IMR-90 (cell line): ENCODE data around the gene ELANE. TPM values are rescaled to one million over a fixed set of nuclear protein-coding genes. Genes with fewer than 3 reads are reported as not detected.

ENCODE experiments used
- ATAC-seq: fragments of 200-7000 bp; cut with Tn5 transposase; 2 replicates; pipeline ENCODE4 v1.9.1; 2020; ENCODE audit warnings: low read depth, mild to moderate bottlenecking, moderate library complexity
- BruUV-seq: library from RNA; stranded (reverse); fragments of 400-500 nt; replicated peaks from 2 replicates; lab custom pipeline; 2021; lab: Mats Ljungman, UMichigan
- CTCF ChIA-PET: fragments of 300-600 bp; formaldehyde crosslinking; extraction: SDS; loops from one replicate; lab custom pipeline; 2021; ENCODE audit warnings: antibody characterized with exemption; lab: Yijun Ruan, JAX
- POLR2A ChIA-PET: fragments of 300-600 bp; sonication (Branson Sonifier 250); formaldehyde crosslinking; loops from one replicate; lab custom pipeline; 2022; ENCODE audit warnings: antibody characterized with exemption; ENCODE audit not compliant: unreplicated experiment; lab: Charles Lee
- DNase-seq: peaks from one replicate; pipeline ENCODE4 v3.0.0; 2013
- H2AFZ ChIP-seq: replicated peaks from 2 replicates; pipeline ENCODE3; 2013; ENCODE audit warnings: low read length, mild to moderate bottlenecking; ENCODE audit not compliant: poor library complexity
- H2AK5ac ChIP-seq: 2 replicates; pipeline ENCODE4 v1.6.1; 2013; ENCODE audit warnings: low read depth, low read length, inconsistent platforms
- H2AK9ac ChIP-seq: replicated peaks from 2 replicates; pipeline ENCODE3; 2013; ENCODE audit warnings: mild to moderate bottlenecking, low read depth, low read length, moderate library complexity; ENCODE audit not compliant: poor library complexity
- H2BK120ac ChIP-seq: 2 replicates; pipeline ENCODE4 v1.6.1; 2013; ENCODE audit warnings: low read depth, low read length, inconsistent platforms
- H2BK15ac ChIP-seq: 3 replicates; pipeline ENCODE4 v1.6.1; 2013; ENCODE audit warnings: low read depth, low read length, inconsistent platforms
- H2BK20ac ChIP-seq: 2 replicates; pipeline ENCODE4 v1.6.1; 2013; ENCODE audit warnings: low read depth, mild to moderate bottlenecking, inconsistent platforms, low read length, moderate library complexity
- H2BK5ac ChIP-seq: 2 replicates; pipeline ENCODE4 v1.6.1; 2013; ENCODE audit warnings: mild to moderate bottlenecking, low read depth, low read length, inconsistent platforms; ENCODE audit not compliant: poor library complexity, severe bottlenecking
- H3K14ac ChIP-seq: replicated peaks from 2 replicates; pipeline ENCODE4 v1.6.1; 2013; ENCODE audit warnings: low read depth, low read length, inconsistent platforms
- H3K18ac ChIP-seq: 2 replicates; pipeline ENCODE4 v1.6.1; 2013; ENCODE audit warnings: low read depth, low read length, control low read depth
- H3K23ac ChIP-seq: 2 replicates; pipeline ENCODE4 v1.6.1; 2013; ENCODE audit warnings: low read depth, low read length, inconsistent platforms
- H3K27ac ChIP-seq: 2 replicates; pipeline ENCODE4 v1.5.1; 2013; ENCODE audit warnings: mild to moderate bottlenecking, control low read depth, low read length; ENCODE audit not compliant: insufficient read depth
- H3K27me3 ChIP-seq: 2 replicates; pipeline ENCODE4 v1.6.1; 2013; ENCODE audit warnings: low read length; ENCODE audit not compliant: control insufficient read depth, insufficient read depth
- H3K36me3 ChIP-seq: 2 replicates; pipeline ENCODE4 v1.6.1; 2013; ENCODE audit warnings: low read length, mixed read lengths; ENCODE audit not compliant: control insufficient read depth, insufficient read depth
- H3K4ac ChIP-seq: 2 replicates; pipeline ENCODE4 v1.6.1; 2013; ENCODE audit warnings: low read depth, low read length, inconsistent platforms
- H3K4me1 ChIP-seq: 2 replicates; pipeline ENCODE4 v1.6.1; 2013; ENCODE audit warnings: low read length, mixed read lengths; ENCODE audit not compliant: control insufficient read depth, insufficient read depth
- H3K4me2 ChIP-seq: 2 replicates; pipeline ENCODE4 v1.6.1; 2013; ENCODE audit warnings: low read depth, mild to moderate bottlenecking, control low read depth, low read length, moderate library complexity
- H3K4me3 ChIP-seq: 2 replicates; pipeline ENCODE4 v1.5.1; 2013; ENCODE audit warnings: low read depth, mild to moderate bottlenecking, control low read depth, low read length, moderate library complexity; ENCODE audit not compliant: insufficient read depth
- H3K56ac ChIP-seq: 2 replicates; pipeline ENCODE4 v1.6.1; 2013; ENCODE audit warnings: low read length, inconsistent platforms; ENCODE audit not compliant: insufficient read depth; ENCODE audit errors: extremely low read depth
- H3K79me1 ChIP-seq, 2 experiments: 2 replicates each; pipeline ENCODE4 v1.6.1; 2013; ENCODE audit warnings: low read length in 2 of 2, inconsistent platforms in 1 of 2, low read depth in 1 of 2
- H3K9ac ChIP-seq: 2 replicates; pipeline ENCODE4 v1.6.1; 2013; ENCODE audit warnings: low read depth, low read length, control low read depth
- H3K9me1 ChIP-seq: 2 replicates; pipeline ENCODE4 v1.6.1; 2013; ENCODE audit warnings: low read length, inconsistent platforms; ENCODE audit not compliant: insufficient read depth
- H3K9me3 ChIP-seq: 2 replicates; pipeline ENCODE4 v1.6.1; 2013; ENCODE audit warnings: low read length; ENCODE audit not compliant: control insufficient read depth, insufficient read depth
- H4K20me1 ChIP-seq: 2 replicates; pipeline ENCODE4 v1.6.1; 2013; ENCODE audit warnings: low read length, inconsistent platforms; ENCODE audit not compliant: insufficient read depth
- H4K5ac ChIP-seq: 2 replicates; pipeline ENCODE4 v1.6.1; 2013; ENCODE audit warnings: mild to moderate bottlenecking, low read depth, low read length, control low read depth
- H4K8ac ChIP-seq, 2 experiments: 2 replicates each; pipeline ENCODE4 v1.6.1; 2013; ENCODE audit warnings: low read depth in 2 of 2, low read length in 2 of 2, control low read depth in 1 of 2, inconsistent platforms in 1 of 2
- H4K91ac ChIP-seq: 2 replicates; pipeline ENCODE4 v1.6.1; 2013; ENCODE audit warnings: low read depth, low read length, inconsistent platforms; ENCODE audit not compliant: insufficient read depth
- BHLHE40 ChIP-seq: fragments of 150-350 bp; IDR thresholded peaks from 2 replicates; pipeline ENCODE4 v1.6.1; 2016; ENCODE audit warnings: mild to moderate bottlenecking, low read depth, low read length
- CEBPB ChIP-seq: IDR thresholded peaks from 2 replicates; pipeline ENCODE4 v1.6.1; 2012; ENCODE audit warnings: low read depth, low read length, improper control_type of control experiment
- CHD1 ChIP-seq: IDR thresholded peaks from 2 replicates; pipeline ENCODE4 v1.6.1; 2012; ENCODE audit warnings: low read depth, low read length, improper control_type of control experiment
- CTCF ChIP-seq: conservative IDR thresholded peaks from 2 replicates; pipeline ENCODE4 v1.5.1; 2012; ENCODE audit warnings: mild to moderate bottlenecking, low read depth, low read length, improper control_type of control experiment
- ELK1 ChIP-seq: fragments of 150-350 bp; IDR thresholded peaks from 2 replicates; pipeline ENCODE4 v1.6.1; 2016; ENCODE audit warnings: low read depth, mild to moderate bottlenecking, low read length, moderate library complexity, borderline replicate concordance
- FOS ChIP-seq: fragments of 150-350 bp; IDR thresholded peaks from 2 replicates; pipeline ENCODE4 v1.6.1; 2016; ENCODE audit warnings: low read depth, low read length
- MAFK ChIP-seq: IDR thresholded peaks from 2 replicates; pipeline ENCODE4 v1.6.1; 2012; ENCODE audit warnings: low read depth, low read length, improper control_type of control experiment
- MAZ ChIP-seq: IDR thresholded peaks from 2 replicates; pipeline ENCODE4 v1.6.1; 2012; ENCODE audit warnings: low read depth, mild to moderate bottlenecking, low read length, improper control_type of control experiment, moderate library complexity, borderline replicate concordance
- MXI1 ChIP-seq: IDR thresholded peaks from 2 replicates; pipeline ENCODE4 v1.6.1; 2012; ENCODE audit warnings: low read depth, mild to moderate bottlenecking, low read length, moderate library complexity, borderline replicate concordance
- POLR2A ChIP-seq: IDR thresholded peaks from 2 replicates; pipeline ENCODE4 v1.6.1; 2012; ENCODE audit warnings: mild to moderate bottlenecking, low read depth, low read length
- RAD21 ChIP-seq: IDR thresholded peaks from 2 replicates; pipeline ENCODE4 v1.6.1; 2012; ENCODE audit warnings: low read length, improper control_type of control experiment
- RCOR1 ChIP-seq: IDR thresholded peaks from 2 replicates; pipeline ENCODE4 v1.6.1; 2012; ENCODE audit warnings: mild to moderate bottlenecking, low read length, improper control_type of control experiment; ENCODE audit not compliant: insufficient replicate concordance
- RFX5 ChIP-seq: IDR thresholded peaks from 2 replicates; pipeline ENCODE4 v1.8.0; 2012; ENCODE audit warnings: low read depth, mild to moderate bottlenecking, low read length, moderate library complexity
- SMC3 ChIP-seq: fragments of 150-350 bp; IDR thresholded peaks from 2 replicates; pipeline ENCODE4 v1.6.1; 2016; ENCODE audit warnings: low read depth, mild to moderate bottlenecking, antibody characterized with exemption, low read length, moderate library complexity
- USF2 ChIP-seq: fragments of 150-350 bp; IDR thresholded peaks from 2 replicates; pipeline ENCODE4 v1.6.1; 2017; ENCODE audit warnings: mild to moderate bottlenecking, antibody characterized with exemption, low read length, low read depth
- WGBS, 2 experiments: methylation state at CpG; one replicate each; pipeline versions ENCODE4 v1.1.5 to v1.1.7; 2013; ENCODE audit warnings: missing lambda C conversion rate in 2 of 2; ENCODE audit not compliant: insufficient read length in 1 of 2; ENCODE audit errors: extremely low coverage in 2 of 2; 5-methylcytosine and 5-hydroxymethylcytosine counted together
- dilution Hi-C: fragments of 300-500 bp; cut with HindIII; formaldehyde crosslinking; loops from one replicate; pipeline ENCODE4 v1.14.3; 2018; ENCODE audit warnings: low sequenced_read_pairs; ENCODE audit not compliant: unreplicated experiment
- in situ Hi-C: fragments of 300-500 bp; cut with MboI; formaldehyde crosslinking; loops from 3 replicates; pipeline ENCODE4 v1.14.3; 2019; ENCODE audit warnings: low sequenced_read_pairs, inconsistent platforms, mixed read lengths
- intact Hi-C: fragments of 100-400 bp; cut with micrococcal nuclease; formaldehyde crosslinking; loops from 2 replicates; pipeline ENCODE4 v1.10.0; 2022
- polyA plus RNA-seq, 3 experiments: library from polyadenylated mRNA; depleted of rRNA; stranded (reverse); fragments of >200 nt; gene quantifications; 2 replicates each; pipeline ENCODE4 v1.2.3, GENCODE V29; 2012; ENCODE audit warnings: low replicate concordance in 1 of 3
- total RNA-seq: library from RNA; depleted of rRNA; stranded (reverse); fragments of >200 nt; gene quantifications from 2 replicates; pipeline ENCODE4 v1.2.3, GENCODE V29; 2012

Gene ELANE
- total and polyA plus RNA-seq, 2 of the 4 experiments (the other 2 are of a cell fraction): 0.27 TPM; not detected in 1

GRCh38 chr19:901216-902092 lies 49.4 kb downstream of the ELANE start:
- Histone ChIP-seq H3K36me3 (peaks cover 28% of the 10 kb centered on the region), H3K27ac (no peak overlapping the region), H3K4ac (no peak overlapping the region), H2BK120ac (no peak overlapping the region), H2AK9ac (no peak overlapping the region), H2BK5ac (no peak overlapping the region), H3K18ac (no peak overlapping the region), H2BK15ac (no peak overlapping the region), H3K9me1 (no peaks in the 10 kb centered on the region; the same call in 1 of the 2 replicates), H3K4me1 (peaks cover 2% of the 10 kb centered on the region; the same call in 1 of the 2 replicates), H3K79me1 (peaks cover 12 to 49% of the 10 kb centered on the region in 2 experiments), H4K20me1 (peaks cover 54% of the 10 kb centered on the region), H4K8ac (no peak overlapping the region), H4K91ac (no peak overlapping the region), H4K5ac (no peak overlapping the region), H3K4me3 (no peak overlapping the region), H2AK5ac (no peak overlapping the region), H3K9ac (no peak overlapping the region), H2AFZ (no peak overlapping the region), H3K56ac (no peak overlapping the region), H3K9me3 (no peaks in the 10 kb centered on the region), H3K14ac (no peak overlapping the region), H2BK20ac (no peak overlapping the region), H3K23ac (no peak overlapping the region), H3K27me3 (no peaks in the 10 kb centered on the region), H3K4me2 (no peak overlapping the region)
- DNase-seq (no peak), ATAC-seq (no peak)
- in situ Hi-C loops (no loop called here), dilution Hi-C loops (no loop called here), intact Hi-C loops (no loop called here)
- WGBS, 2 experiments: 85% methylated on average over 14 of the region's 27 CpGs; no CpG with 5 or more reads in 1 of the 2 experiments
- BruUV-seq: no TSS peak
- ChIA-PET CTCF (no interaction called here), POLR2A (no interaction called here)
- TF ChIP-seq RCOR1 (no peak), MAFK (no peak), MAZ (no peak), USF2 (no peak), FOS (no peak), RAD21 (no peak), SMC3 (no peak), CHD1 (no peak), RFX5 (no peak), ELK1 (no peak), CTCF (no peak), POLR2A (no peak), BHLHE40 (no peak), MXI1 (no peak), CEBPB (no peak)
